AG09319 (cell line): ENCODE measurements around the gene TCF20.

Source experiments
- DNase-seq: peaks from one replicate; pipeline ENCODE4 v3.0.0-alpha.2; 2010; ENCODE audit warnings: low read depth; ENCODE audit errors: extremely low read depth
- CTCF ChIP-seq: IDR thresholded peaks from 2 replicates; pipeline ENCODE4 v1.5.1; 2011; ENCODE audit warnings: low read depth, mild to moderate bottlenecking, inconsistent platforms, low read length, moderate library complexity

Gene TCF20

DNA sequence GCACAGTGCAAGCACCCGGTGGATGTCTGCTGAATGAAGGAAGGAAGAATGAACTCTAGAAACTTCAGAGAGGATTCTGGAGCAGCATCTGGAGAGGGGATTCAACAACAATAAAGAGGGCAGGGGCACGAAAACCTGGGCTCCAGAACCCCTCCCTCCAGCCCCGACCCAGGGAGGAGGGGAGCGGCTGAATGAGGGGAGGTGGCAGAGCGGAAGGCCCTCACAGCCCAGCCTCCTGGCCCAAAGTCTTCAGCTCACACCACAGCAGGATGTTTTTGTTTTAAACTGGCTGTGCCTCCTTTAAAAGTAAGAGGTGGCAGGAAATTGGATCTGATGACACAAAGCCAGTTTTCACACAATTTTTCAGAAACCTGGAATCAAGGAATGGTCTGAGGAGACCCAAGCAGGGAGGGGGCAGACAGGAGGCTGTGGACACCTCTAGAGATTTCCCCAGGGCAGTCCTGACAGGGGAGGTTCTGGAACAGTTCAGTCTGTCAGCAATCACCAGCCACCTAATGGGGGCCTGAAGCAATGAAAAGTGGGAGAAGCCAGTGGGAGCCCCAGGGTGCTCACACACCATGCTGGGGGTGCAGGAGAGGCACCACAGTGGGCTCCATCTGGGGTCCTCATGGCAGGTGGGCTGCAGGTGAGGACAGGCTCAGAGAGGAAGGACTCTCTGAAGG is 44.4 kb upstream of the TCF20 start:
- no peak for DNase-seq
- no peak for TF ChIP-seq CTCF

GRCh38 chr22:42313804-42314581 is 43.5 kb upstream of the TCF20 start:
- no peak; the same call in 1 of the 2 replicates for TF ChIP-seq CTCF

GRCh38 chr22:42313204-42313603 is 42.8 kb upstream of the TCF20 start:
- DNase-seq: no peak
- TF ChIP-seq CTCF: no peak

More at GRCh38 chr22:42313804-42314581, 43.5 kb upstream of the TCF20 start:
- DNase-seq: no peak

GRCh38 chr22:42310291-42311015 is 40.0 kb upstream of the TCF20 start:
- DNase-seq: no peak
- TF ChIP-seq CTCF: no peak

DNA sequence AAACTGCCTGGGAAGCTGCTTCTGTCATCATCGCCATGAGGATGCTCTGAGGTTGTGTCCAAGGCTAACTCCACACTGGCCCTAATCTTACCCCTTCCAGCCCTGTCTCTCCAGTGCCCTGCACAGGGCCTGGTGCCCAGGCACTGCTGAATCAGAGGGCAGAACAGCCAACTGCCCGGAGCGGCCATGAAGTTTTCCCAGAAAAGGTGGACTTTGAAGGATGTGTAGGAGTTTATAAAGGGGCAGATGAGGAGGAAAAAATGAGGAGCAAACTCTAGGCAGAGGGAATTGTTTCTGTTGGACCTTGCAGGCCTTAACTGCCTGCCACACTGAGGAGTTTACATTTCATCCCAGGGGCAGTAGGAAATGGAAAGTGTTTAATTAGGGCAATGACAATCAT is 39.4 kb upstream of the TCF20 start:
- no peak for TF ChIP-seq CTCF
- no peak for DNase-seq

DNA sequence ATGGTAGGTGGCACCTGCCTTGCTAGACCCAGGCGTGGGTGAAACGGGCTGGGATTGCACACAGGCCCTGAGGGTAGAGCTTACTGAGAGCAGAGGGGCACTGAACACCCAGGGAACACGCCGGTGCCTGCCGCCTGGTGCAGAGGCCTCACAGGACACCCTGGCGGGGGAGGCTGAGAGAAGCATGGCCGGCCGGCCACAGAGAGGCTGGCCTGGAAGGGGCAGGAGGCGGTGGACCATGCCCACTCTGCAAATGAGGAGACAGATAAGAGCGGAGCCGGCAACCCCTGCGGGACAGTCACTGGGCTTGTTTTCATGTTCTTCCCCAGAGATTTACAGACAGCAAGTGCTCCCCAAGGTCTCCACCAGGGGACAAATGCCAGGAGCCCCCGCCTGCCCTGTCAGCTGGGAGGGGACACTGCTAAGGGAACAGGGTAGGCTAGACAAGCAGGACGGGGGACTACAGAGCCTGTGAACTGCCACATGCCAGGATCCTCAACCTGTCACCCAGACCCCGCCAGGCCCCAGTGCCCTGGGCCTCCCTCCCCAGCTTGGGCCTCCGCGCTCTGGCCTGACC is 38.5 kb upstream of the TCF20 start:
- no peak for DNase-seq
- no peak for TF ChIP-seq CTCF
